Esophagus squamous epithelium (tissue), 4 donors: ENCODE results near the gene RPL18.

Experiments used
- POLR2A ChIP-seq, 4 donors: fragments of 450-650 bp; IDR thresholded peaks; one replicate each; pipeline ENCODE4 v1.6.1; 2017; ENCODE audit warnings: antibody characterized with exemption in 4 of 4, mild to moderate bottlenecking in 4 of 4, moderate library complexity in 3 of 4
- TF ChIP-seq, protein P1 (sequence below), 6 experiments: fragments of 450-650 bp in 4 of 6; fragments of 200-600 bp in 2 of 6; sonication (generic) in 2 of 6; IDR thresholded peaks; one replicate each; pipeline ENCODE4 v1.5.1; 2016 to 2019; ENCODE audit warnings: antibody characterized with exemption in 6 of 6, mild to moderate bottlenecking in 4 of 6, moderate library complexity in 4 of 6

DNA sequence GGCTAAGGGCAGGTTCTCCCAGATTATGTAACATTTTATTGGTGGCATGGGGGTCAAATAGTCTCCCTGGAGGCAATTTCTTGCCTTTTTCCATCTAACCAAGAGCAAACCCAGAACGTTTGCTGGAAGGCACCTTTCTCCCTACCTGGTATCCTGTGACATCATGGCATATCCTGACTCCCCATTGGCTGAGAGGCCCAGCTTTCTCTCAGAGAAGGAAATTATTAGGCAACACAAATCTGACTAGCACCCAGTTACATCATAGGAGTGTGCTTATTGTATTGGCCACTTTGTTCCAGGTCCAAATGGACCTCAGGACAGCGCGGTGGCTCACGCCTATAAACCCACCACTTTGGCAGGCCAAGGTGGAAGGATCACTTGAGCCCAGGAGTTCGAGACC is 40.8 kb upstream of the RPL18 start:
- TF ChIP-seq, protein P1, sequence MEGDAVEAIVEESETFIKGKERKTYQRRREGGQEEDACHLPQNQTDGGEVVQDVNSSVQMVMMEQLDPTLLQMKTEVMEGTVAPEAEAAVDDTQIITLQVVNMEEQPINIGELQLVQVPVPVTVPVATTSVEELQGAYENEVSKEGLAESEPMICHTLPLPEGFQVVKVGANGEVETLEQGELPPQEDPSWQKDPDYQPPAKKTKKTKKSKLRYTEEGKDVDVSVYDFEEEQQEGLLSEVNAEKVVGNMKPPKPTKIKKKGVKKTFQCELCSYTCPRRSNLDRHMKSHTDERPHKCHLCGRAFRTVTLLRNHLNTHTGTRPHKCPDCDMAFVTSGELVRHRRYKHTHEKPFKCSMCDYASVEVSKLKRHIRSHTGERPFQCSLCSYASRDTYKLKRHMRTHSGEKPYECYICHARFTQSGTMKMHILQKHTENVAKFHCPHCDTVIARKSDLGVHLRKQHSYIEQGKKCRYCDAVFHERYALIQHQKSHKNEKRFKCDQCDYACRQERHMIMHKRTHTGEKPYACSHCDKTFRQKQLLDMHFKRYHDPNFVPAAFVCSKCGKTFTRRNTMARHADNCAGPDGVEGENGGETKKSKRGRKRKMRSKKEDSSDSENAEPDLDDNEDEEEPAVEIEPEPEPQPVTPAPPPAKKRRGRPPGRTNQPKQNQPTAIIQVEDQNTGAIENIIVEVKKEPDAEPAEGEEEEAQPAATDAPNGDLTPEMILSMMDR (IDR thresholded peaks at IDR 0.05): no peak
- TF ChIP-seq POLR2A (IDR thresholded peaks at IDR 0.05): no peak
